Fibroblast of lung (primary cell): ENCODE measurements around the gene C12orf60.

ENCODE experiments used
- CTCF ChIP-seq, 2 donors: IDR thresholded peaks in 1 of 2; conservative IDR thresholded peaks in 1 of 2; 1 replicate in 1 of 2; 2 replicates in 1 of 2; pipeline ENCODE4 v1.5.1; 2011 to 2012; ENCODE audit warnings: low read length in 2 of 2, control low read depth in 1 of 2, inconsistent platforms in 1 of 2, low read depth in 1 of 2, mild to moderate bottlenecking in 1 of 2
- EZH2 ChIP-seq: IDR thresholded peaks from 2 replicates; pipeline ENCODE4 v1.5.1; 2012; ENCODE audit warnings: low read length, control low read depth, mild to moderate bottlenecking; ENCODE audit errors: missing control alignments

GRCh38 chr12:14844401-14844800 lies 40.9 kb downstream of the C12orf60 start:
- TF ChIP-seq CTCF (conservative IDR thresholded peaks at IDR 0.05 in 1 of 2, IDR thresholded peaks at IDR 0.05 in 1 of 2; ENCODE audit: low read depth in 1 of 2, low read length in 2 of 2) (no peak), EZH2 (no peak)
